ENCODE measurements around the gene GATA2. TPM values are rescaled to one million over a fixed set of nuclear protein-coding genes. Genes with fewer than 3 reads are reported as not detected.

GATA2 gene
- total RNA-seq, 4 donors from 2014 or later: 7.1 to 19.5 (median 9.7) TPM

- no peak for TF ChIP-seq CTCF (IDR thresholded peaks at IDR 0.05)
- no peak for TF ChIP-seq POLR2A (IDR thresholded peaks at IDR 0.05)
- H3K27me3 ChIP-seq: no peaks in the 10 kb centered on the region
Observed at GRCh38 chr3:128476659-128477058, 16.3 kb downstream of the GATA2 start.

GRCh38 chr3:128475355-128475754, 17.6 kb downstream of the GATA2 start:
- no peak for DNase-seq
- 80 to 81% methylated on average over 6 of the region's 8 CpGs for WGBS, 2 donors
- Histone ChIP-seq H3K4me1 (no peaks in the 10 kb centered on the region), H3K4me3 (replicated peaks in 1 of 3) (no peak overlapping the region), H3K9me3 (no peaks in the 10 kb centered on the region), H3K27me3 (no peaks in the 10 kb centered on the region), H3K36me3 (no peaks in the 10 kb centered on the region), H3K27ac (no peak overlapping the region)
- intact Hi-C loops (cut with DNase I): no loop called here
- no peak for TF ChIP-seq POLR2A (IDR thresholded peaks at IDR 0.05)

More at GRCh38 chr3:128476659-128477058, 16.3 kb downstream of the GATA2 start:
- 89 to 98% methylated on average over 5 of the region's 5 CpGs for WGBS, 2 donors
- Histone ChIP-seq H3K36me3 (no peaks in the 10 kb centered on the region), H3K4me1 (no peaks in the 10 kb centered on the region), H3K27ac (no peak overlapping the region), H3K9me3 (no peaks in the 10 kb centered on the region), H3K4me3 (replicated peaks in 1 of 3) (no peak overlapping the region)
- intact Hi-C loops (cut with DNase I): no loop called here
- DNase-seq: no peak

- no peaks in the 10 kb centered on the region for H3K27me3 ChIP-seq
- H3K36me3 ChIP-seq: no peaks in the 10 kb centered on the region
- WGBS, 2 donors: 41 to 71% methylated on average over 4 of the region's 4 CpGs
- TF ChIP-seq CTCF (IDR thresholded peaks at IDR 0.05) (no peak), POLR2A (IDR thresholded peaks at IDR 0.05) (no peak)
- DNase-seq: no peak
- no peaks in the 10 kb centered on the region for H3K9me3 ChIP-seq
- intact Hi-C loops (cut with DNase I): no loop called here
- no peaks in the 10 kb centered on the region for H3K4me1 ChIP-seq
- no peak overlapping the region for H3K4me3 ChIP-seq (replicated peaks in 1 of 3)
- no peak overlapping the region for H3K27ac ChIP-seq
Observed at GRCh38 chr3:128473737-128474136, 19.3 kb downstream of the GATA2 start.

GRCh38 chr3:128473180-128473519, 19.9 kb downstream of the GATA2 start:
- H3K9me3 ChIP-seq: no peaks in the 10 kb centered on the region
- H3K27me3 ChIP-seq: no peaks in the 10 kb centered on the region
- TF ChIP-seq CTCF (IDR thresholded peaks at IDR 0.05): no peak
- TF ChIP-seq POLR2A (IDR thresholded peaks at IDR 0.05): no peak
- 18 to 39% methylated on average over 5 to 6 of the region's 6 CpGs for WGBS, 2 donors
- intact Hi-C loops (cut with DNase I): no loop called here
- no peak for DNase-seq
- H3K36me3 ChIP-seq: no peaks in the 10 kb centered on the region
- H3K4me1 ChIP-seq: no peaks in the 10 kb centered on the region
- H3K27ac ChIP-seq: no peak overlapping the region
- no peak overlapping the region for H3K4me3 ChIP-seq (replicated peaks in 1 of 3)

- Histone ChIP-seq H3K4me3 (replicated peaks in 1 of 3) (no peak overlapping the region), H3K36me3 (no peaks in the 10 kb centered on the region), H3K4me1 (no peaks in the 10 kb centered on the region), H3K27me3 (no peaks in the 10 kb centered on the region), H3K9me3 (no peaks in the 10 kb centered on the region), H3K27ac (no peak overlapping the region)
- 68 to 71% methylated on average over 6 to 13 of the region's 13 CpGs for WGBS, 2 donors
- intact Hi-C loops (cut with DNase I): no loop called here
- DNase-seq: no peak
- TF ChIP-seq POLR2A (IDR thresholded peaks at IDR 0.05): no peak
- TF ChIP-seq CTCF (IDR thresholded peaks at IDR 0.05): no peak
Observed at GRCh38 chr3:128472449-128473179, 20.4 kb downstream of the GATA2 start.

Measured in thyroid gland (tissue), 4 donors.